GM12878 (cell line): Measurements from ENCODE around the gene AKR1B15.

Source experiments
- CREM ChIP-seq: IDR thresholded peaks from 2 replicates; pipeline ENCODE4 v1.6.1; 2014; ENCODE audit warnings: antibody characterized with exemption, low read depth
- CTCF ChIP-seq, 3 experiments: IDR thresholded peaks in 2 of 3; conservative IDR thresholded peaks in 1 of 3; 2 replicates each; pipeline ENCODE4 v1.5.1; 2011; ENCODE audit warnings: low read depth in 3 of 3, low read length in 3 of 3, mild to moderate bottlenecking in 3 of 3, control low read depth in 2 of 3, moderate library complexity in 2 of 3, inconsistent platforms in 1 of 3, mixed read lengths in 1 of 3; ENCODE audit not compliant: control insufficient read depth in 2 of 3, insufficient read depth in 1 of 3; ENCODE audit errors: extremely low read depth in 1 of 3
- EGR1 ChIP-seq, 2 experiments: IDR thresholded peaks; 1 replicate in 1 of 2; 2 replicates in 1 of 2; pipeline ENCODE4 v1.6.1; 2011 to 2012; ENCODE audit warnings: low read depth in 2 of 2, low read length in 2 of 2, borderline replicate concordance in 1 of 2, mild to moderate bottlenecking in 1 of 2, moderate library complexity in 1 of 2
- EZH2 ChIP-seq: IDR thresholded peaks from 2 replicates; pipeline ENCODE4 v1.6.1; 2012; ENCODE audit warnings: low read depth, mild to moderate bottlenecking, control low read depth, inconsistent platforms, low read length, borderline replicate concordance; ENCODE audit not compliant: control insufficient read depth
- JUNB ChIP-seq: IDR thresholded peaks from 2 replicates; pipeline ENCODE4 v1.6.1; 2016; ENCODE audit warnings: antibody characterized with exemption, mild to moderate bottlenecking
- RAD21 ChIP-seq: IDR thresholded peaks from 2 replicates; pipeline ENCODE4 v1.6.1; 2011; ENCODE audit warnings: mild to moderate bottlenecking, low read depth, low read length, moderate library complexity; ENCODE audit not compliant: insufficient read depth
- RBBP5 ChIP-seq: fragments of 200-600 bp; sonication (generic); conservative IDR thresholded peaks from 2 replicates; pipeline ENCODE4 v1.6.1; 2016
- SPI1 ChIP-seq: IDR thresholded peaks from 2 replicates; pipeline ENCODE4 v1.6.1; 2011; ENCODE audit warnings: low read depth, mild to moderate bottlenecking, low read length, moderate library complexity, borderline replicate concordance; ENCODE audit not compliant: insufficient read depth
- TAF1 ChIP-seq: IDR thresholded peaks from 2 replicates; pipeline ENCODE4 v1.6.1; 2011; ENCODE audit warnings: mild to moderate bottlenecking, low read depth, low read length, borderline replicate concordance

DNA sequence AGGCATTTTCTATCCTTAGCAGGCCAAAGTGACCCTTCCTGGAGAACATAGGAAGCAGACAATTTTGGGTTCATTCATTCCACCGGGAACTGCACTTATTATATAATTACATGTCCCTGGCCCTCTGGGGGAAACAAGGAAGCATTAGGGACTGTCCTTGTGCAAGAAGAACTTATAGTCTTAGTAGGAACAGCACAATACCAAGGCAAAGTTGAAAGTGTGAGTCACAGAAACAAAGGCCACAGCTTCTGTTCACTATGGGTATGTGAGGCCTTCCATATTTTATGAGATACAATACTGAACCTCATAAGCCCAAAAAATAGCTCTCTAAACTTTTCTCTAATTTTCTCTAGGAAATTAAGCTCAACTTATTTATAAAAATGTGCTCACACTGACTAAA is 39.9 kb upstream of the AKR1B15 start:
- TF ChIP-seq SPI1 (no peak), JUNB (no peak), EZH2 (no peak), EGR1 (IDR thresholded peaks at IDR 0.05; ENCODE audit: borderline replicate concordance in 1 of 2, low read depth in 2 of 2, low read length in 2 of 2) (no peak), CREM (no peak), RAD21 (no peak), TAF1 (no peak), RBBP5 (no peak), CTCF (IDR thresholded peaks at IDR 0.05 in 2 of 3, conservative IDR thresholded peaks at IDR 0.05 in 1 of 3; ENCODE audit: control insufficient read depth in 2 of 3, extremely low read depth in 1 of 3, insufficient read depth in 1 of 3, low read depth in 3 of 3, low read length in 3 of 3) (no peak)
